Erythroblast (primary cell): ENCODE measurements around the gene KCTD19.

Source experiments
- DNase-seq, 2 experiments: peaks; one replicate each; lab custom pipeline; 2025; lab: John Stamatoyannopoulos, UW
- GATA1 ChIP-seq: IDR thresholded peaks from 2 replicates; pipeline ENCODE4 v1.6.1; 2011; ENCODE audit warnings: low read depth, mild to moderate bottlenecking, control low read depth, low read length, moderate library complexity
- POLR2A ChIP-seq: IDR thresholded peaks from 2 replicates; pipeline ENCODE4 v1.6.1; 2011; ENCODE audit warnings: mild to moderate bottlenecking, low read length

KCTD19 gene

DNA sequence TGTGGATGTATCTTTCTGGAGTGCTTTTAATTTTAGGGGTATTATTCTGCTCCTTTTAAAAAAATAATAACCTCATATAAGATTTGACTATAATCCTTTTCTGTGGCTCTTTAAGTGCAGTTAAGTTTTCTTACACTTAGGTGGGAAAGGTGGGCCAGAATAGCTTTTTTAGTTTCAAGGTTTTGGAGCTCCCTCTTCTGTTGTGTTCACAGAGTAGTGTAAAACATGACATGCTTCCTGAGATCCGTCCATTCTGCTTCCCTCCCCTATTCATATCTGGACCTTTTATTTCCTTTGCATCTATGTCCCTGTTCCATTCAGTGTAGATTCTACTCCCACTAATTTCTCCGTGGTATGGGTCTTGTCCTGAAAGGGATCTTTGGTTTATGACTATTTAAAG lies 12.9 kb upstream of the KCTD19 start:
- peak in 1 of 2 experiments; percentile 29 for DNase-seq
- TF ChIP-seq POLR2A (no peak), GATA1 (no peak)

DNA sequence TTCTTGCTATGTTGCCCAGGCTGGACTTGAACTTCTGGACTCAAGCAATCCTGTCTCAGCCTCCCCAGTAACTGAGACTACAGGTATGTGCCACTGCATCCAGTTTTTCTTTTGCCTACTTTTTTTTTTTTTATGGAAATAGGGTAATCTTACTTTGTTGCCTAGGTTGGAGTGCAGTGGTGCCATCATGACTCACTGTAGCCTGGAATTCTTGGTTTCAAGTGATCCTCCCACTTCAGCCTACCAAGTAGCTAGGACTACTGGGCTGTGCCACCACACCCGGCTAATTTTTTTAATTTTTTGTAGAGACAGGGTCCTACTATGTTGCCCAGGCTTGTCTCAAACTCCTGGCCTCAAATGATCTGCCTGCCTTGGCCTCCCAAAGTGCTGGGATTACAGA lies 10.1 kb upstream of the KCTD19 start:
- TF ChIP-seq POLR2A: no peak
- no peak for TF ChIP-seq GATA1
- no peak for DNase-seq

DNA sequence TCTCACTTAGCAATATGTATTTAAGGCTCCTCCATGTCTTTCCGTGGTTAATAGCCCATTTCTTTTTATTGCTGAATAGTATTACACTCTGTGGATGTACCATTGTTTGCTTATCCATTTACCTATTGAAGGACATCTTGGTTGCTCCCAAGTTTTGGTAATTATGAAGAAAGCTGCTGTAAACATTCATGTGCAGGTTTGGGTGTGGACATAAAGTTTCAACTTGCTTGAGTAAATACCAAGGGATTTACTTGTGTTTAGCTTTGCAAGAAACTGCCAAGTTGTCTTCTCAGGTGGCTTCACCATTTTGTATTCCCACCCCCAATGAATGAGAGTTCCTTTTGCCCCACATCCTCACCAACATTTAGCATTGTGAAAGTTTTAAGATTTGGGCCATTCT lies 9.6 kb upstream of the KCTD19 start:
- DNase-seq: no peak
- no peak for TF ChIP-seq GATA1

DNA sequence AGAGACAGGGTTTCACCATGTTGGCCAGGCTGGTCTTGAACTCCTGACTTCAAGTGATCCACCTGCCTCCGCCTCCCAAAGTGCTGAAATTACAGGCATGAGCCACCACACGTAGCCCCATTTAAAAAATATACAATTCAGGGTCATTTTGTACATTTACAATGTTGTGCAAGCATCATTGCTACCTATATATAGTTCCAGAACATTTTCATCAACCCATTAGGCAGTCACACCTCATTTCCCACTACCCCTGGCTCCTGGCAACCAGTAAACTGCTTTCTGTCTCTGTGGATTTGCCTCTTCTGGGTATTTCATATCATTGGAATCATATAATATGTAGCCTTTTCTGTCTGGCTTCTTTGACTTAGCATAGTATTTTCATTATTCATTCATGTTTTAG lies 6.8 kb upstream of the KCTD19 start:
- DNase-seq: no peak
- TF ChIP-seq POLR2A: no peak
- TF ChIP-seq GATA1: no peak

DNA sequence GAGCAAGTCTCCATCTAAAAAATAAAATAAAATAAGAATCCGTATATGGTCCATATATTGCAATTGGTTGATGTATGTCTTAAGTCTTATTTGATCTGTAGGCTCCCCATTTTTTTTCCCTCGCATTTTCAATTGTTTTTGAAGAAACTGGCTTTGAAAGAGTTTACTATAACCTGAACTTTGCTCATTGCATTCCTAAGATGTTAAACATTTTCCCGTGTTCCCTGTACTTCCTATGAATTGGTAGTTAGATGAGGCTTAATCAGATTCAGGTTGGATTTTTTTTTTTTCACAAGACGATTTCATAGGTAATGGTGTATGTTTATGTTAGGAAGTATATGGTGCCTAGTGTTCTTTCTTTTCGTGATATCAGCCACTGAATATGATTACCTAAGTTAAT lies 3.4 kb upstream of the KCTD19 start:
- TF ChIP-seq GATA1 (no peak), POLR2A (no peak)
- DNase-seq: no peak

DNA sequence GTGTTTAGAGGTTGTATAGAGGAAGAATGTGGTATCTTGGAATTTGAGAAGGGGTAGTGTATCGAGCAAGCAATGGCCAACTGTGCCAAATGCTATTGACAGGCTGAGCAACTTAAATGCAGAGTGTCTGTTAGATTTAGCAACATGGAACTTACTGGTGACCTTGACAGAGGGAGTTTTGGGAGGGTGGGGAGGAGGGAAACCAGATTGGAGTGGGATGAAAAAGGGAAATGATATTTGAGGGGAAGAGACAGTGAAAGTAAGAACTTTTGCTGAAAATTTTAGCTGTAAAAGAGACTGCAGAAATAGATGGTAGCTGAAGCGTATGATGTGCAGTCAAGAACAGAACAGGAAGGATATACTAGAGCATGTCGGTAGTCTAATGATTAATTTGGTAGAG lies 1.2 kb upstream of the KCTD19 start:
- TF ChIP-seq POLR2A: no peak
- DNase-seq: no peak

DNA sequence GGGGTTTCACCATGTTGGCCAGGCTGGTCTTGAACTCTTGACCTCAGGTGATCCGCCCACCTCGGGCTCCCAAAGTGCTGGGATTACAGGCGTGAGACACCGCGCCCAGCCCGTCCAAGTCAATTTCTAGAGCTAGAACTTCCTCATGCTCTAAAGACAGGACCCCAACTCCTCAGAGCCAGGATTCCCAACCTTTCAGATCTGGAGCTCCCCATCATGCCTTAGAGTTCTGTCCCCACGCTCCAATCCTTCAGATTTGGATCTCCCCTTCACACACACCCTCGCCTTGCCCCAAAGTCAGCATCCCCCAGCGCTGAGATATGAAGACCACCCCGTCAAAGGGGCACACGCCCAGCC lies 448 bp downstream of the KCTD19 start:
- DNase-seq: no peak
- TF ChIP-seq GATA1: no peak
- TF ChIP-seq POLR2A: no peak

DNA sequence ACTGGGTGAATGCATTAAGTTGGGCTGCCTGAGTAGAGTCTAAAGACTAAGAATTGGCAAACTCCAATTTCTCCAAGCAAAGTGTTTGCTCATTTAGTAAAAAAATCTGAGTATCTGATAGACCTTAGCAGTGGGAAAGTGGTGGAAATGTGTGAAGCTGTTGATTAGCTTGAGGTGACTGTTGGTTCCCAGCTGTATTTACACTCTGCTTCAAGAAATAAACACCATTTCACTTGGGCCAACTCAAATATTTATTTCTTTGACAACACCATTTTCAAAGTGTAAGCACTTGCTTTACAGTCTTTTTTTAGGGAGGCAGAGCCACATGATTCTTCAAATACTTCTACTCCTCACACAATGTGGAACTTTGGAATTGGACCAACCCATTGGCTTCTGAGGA lies 8.7 kb downstream of the KCTD19 start:
- no peak for TF ChIP-seq GATA1
- no peak for TF ChIP-seq POLR2A
- no peak for DNase-seq

DNA sequence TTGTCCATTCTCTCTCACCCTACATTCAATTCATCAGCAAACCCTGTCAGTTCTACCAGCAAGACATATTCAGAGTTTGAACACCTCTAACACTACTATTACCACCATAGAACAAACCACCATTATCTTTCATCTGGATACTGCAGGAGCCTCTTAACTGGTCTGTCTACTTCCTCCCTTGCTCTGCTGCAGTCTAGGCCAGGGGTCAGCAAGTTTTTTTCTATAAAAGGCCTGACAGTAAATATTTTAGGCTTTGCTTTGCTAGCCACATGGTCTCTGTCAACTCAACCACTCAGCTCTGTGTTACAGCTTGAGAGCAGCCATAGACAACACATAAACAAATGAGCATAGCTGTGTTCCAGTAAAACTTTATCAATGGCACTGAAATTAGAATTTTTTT lies 13.8 kb downstream of the KCTD19 start:
- no peak for DNase-seq
- no peak for TF ChIP-seq GATA1
- no peak for TF ChIP-seq POLR2A

DNA sequence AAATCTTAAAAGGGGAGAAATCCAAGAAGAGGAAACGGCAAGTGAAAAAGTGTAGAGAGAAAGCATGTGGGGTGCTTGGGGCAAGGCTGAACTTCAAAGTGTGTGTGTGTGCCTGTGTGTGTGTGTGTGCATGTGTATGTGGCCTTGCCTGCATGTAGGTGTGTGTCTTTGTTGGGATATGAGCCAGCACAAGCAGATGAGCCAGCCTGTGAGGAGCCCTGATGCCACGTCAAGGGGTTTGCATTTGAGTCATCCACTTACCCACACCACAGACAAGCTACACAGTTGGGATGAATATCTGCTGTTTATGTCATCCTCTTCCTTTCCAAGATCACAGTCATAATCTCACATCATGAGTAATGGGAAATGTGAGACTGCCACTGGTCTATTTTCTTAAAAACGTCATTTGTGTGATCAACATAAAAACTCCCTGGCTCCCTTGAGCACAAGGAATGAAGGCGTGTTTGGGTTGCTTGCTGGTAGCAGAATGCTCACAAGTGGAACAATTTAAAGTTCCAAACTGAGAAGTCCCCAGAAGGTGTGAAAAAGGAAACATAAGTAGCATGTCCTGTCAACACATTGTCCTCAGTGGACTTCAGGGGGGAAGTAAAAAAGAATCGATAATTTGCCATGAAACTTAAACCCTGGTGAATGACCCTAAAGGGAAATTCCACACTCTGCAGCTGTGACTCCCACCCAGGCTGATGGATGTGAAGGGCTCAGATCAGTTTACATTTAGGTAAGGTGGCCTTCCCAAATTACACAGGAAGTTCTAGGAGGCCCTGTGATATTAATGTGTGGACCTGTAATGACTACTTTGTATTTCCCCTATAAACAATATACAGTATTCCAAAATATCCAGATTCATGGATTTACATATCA lies 14.7 kb downstream of the KCTD19 start:
- DNase-seq: peak in 1 of 2 experiments; percentile 57
- no peak for TF ChIP-seq GATA1
- peak; percentile 83 for TF ChIP-seq POLR2A

DNA sequence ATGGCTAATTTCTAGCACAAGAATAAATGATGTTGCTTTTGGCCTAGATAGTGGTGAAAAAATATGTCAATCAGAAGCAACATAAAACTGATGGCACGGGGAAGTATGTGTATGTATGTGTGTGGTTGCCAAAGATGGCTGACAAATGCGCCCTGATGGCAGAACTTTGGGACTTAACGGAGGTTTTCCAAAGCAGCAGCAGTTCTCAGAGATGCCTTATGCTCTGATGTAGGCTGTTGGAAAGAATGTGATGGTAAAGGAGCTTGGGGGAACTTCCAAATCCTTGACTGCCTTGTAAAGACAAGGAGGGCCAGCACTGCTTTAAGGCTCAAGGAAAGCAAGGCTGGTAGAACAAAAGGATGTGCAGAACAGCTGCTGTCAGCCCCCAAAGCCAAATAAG lies 16.0 kb downstream of the KCTD19 start:
- TF ChIP-seq GATA1 (no peak), POLR2A (no peak)
- DNase-seq: no peak

DNA sequence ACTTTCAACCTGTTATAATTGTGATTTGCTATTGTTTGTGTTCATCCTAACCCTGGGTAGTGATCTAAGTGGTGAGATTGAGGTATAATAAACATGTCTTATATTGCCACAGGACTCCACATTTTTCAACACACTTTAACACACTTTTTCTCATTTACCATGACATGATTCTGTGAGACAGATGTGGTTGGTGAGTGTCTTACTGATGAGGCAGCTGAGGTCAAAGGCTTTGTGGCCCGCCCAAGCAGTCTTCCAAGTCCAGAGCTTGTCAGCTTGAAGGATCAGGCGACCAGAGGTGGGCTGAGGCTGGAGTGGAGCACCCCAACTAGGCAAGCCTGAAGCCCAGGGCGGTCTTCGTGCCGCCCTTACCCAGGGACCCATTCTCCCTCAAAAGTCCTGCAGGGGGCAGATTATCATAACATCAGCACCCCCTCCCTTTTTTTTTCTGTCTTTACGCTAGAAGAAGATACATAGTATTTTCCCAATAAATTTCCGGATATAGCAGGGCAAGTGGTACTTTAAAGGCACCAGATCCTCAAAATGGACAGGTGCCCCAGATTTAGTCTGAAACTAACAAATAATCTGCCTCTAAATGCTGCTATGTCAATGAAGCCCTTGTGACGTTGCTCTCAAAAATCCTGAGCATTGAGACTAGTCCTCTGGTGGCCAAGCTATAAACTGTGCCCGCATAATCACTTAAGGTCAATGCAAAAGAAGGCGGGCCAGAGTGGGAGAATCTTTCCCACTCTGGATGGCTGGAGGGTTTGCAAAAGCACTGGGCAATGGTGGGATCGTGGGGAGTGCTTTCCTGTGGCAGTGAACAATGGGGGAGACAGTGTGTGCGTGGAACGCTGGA lies 21.1 kb downstream of the KCTD19 start:
- DNase-seq: no peak
- no peak for TF ChIP-seq GATA1
- TF ChIP-seq POLR2A: no peak

DNA sequence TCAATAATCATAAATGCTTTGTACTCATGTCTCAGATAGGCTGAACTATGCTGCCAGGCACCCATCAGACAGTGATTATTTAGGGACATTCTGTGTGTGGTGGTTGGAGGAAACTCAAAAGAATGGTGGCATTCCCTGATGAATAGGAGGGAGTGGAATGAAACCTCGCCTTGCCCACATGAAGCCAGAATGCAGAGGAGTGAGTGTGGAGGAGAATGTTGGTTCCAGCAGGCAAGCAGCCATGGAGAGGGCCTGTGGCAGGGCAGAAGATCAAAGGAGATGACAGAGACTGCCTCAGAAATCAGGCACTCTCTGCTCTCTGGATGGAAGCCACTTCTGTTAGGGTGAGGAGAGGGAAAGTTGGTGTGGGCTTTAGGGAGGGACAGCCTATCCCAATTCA lies 22.5 kb downstream of the KCTD19 start:
- TF ChIP-seq GATA1 (no peak), POLR2A (no peak)
- DNase-seq: no peak

DNA sequence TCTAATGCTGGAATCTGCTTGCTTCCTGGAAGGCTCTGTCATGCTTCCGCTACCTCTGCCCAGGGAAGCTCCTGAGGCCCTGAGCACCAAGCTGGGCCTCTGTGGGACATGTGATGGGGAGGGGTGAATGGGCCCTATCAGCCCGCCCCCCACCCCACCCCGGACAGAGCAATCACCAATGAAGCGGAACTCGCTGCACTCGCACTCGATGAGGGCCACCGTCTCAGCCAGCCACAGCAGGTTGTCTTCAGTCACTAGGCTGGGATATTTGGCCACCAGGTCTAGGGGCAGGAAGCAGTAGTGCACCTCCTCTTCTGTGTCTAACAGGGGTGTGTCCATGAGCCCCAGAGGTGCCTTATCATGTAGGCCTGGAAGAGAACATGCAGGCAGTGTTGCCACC lies 23.6 kb downstream of the KCTD19 start:
- TF ChIP-seq GATA1 (no peak), POLR2A (no peak)
- DNase-seq: no peak
